Upper lobe of left lung (tissue), 6 donors: ENCODE results near the gene ABLIM3. TPM values are rescaled to one million over a fixed set of nuclear protein-coding genes. Genes with fewer than 3 reads are reported as not detected.

Source experiments
- ATAC-seq, 2 donors: fragments of 200-7000 bp; cut with Tn5 transposase; one replicate each; pipeline ENCODE4 v1.9.1; 2022; ENCODE audit warnings: mild to moderate bottlenecking in 2 of 2, moderate library complexity in 2 of 2; ENCODE audit not compliant: low FRiP score in 2 of 2
- DNase-seq, 2 donors: peaks; one replicate each; pipeline ENCODE4 v3.0.0-alpha.2; 2019 to 2020
- H3K27ac ChIP-seq, 4 donors: fragments of 200-600 bp; sonication (generic); one replicate each; pipeline ENCODE4 v1.5.1; 2016 to 2019
- H3K27me3 ChIP-seq, 4 donors: fragments of 200-600 bp; sonication (generic); one replicate each; pipeline ENCODE4 v1.5.1; 2017 to 2019
- H3K36me3 ChIP-seq, 4 donors: fragments of 200-600 bp; sonication (generic); one replicate each; pipeline ENCODE4 v1.5.1; 2016 to 2019
- H3K4me1 ChIP-seq, 4 donors: fragments of 200-600 bp; sonication (generic); one replicate each; pipeline ENCODE4 v1.5.1; 2018 to 2019
- H3K4me3 ChIP-seq, 4 donors: fragments of 200-600 bp; sonication (generic); one replicate each; pipeline ENCODE4 v1.5.1; 2017 to 2019; ENCODE audit warnings: mild to moderate bottlenecking in 2 of 4, moderate library complexity in 1 of 4
- H3K9me3 ChIP-seq, 4 donors: fragments of 200-600 bp; sonication (generic); one replicate each; pipeline ENCODE4 v1.5.1; 2018 to 2019
- EP300 ChIP-seq, 4 donors: sonication (generic); formaldehyde crosslinking; IDR thresholded peaks; one replicate each; pipeline ENCODE4 v1.5.1; 2017; ENCODE audit warnings: antibody characterized with exemption in 4 of 4, control low read depth in 2 of 4
- POLR2A ChIP-seq, 4 donors: fragments of 450-650 bp; IDR thresholded peaks; one replicate each; pipeline ENCODE4 v1.5.1; 2016 to 2017; ENCODE audit warnings: antibody characterized with exemption in 4 of 4, mild to moderate bottlenecking in 2 of 4
- POLR2AphosphoS5 ChIP-seq, 2 donors: sonication (generic); formaldehyde crosslinking; IDR thresholded peaks; one replicate each; pipeline ENCODE4 v1.5.1; 2017; ENCODE audit warnings: antibody characterized with exemption in 2 of 2
- WGBS, 2 donors: methylation state at CpG; one replicate each; pipeline ENCODE4 v1.1.5; 2017 to 2018; 5-methylcytosine and 5-hydroxymethylcytosine counted together
- total RNA-seq, 6 donors: library from RNA; depleted of rRNA in 4 of 6; stranded (reverse); fragments of >200 nt in 4 of 6; gene quantifications; one replicate each; pipeline versions ENCODE4 v1.1.0 to v1.2.1, GENCODE V29; 2016 to 2021
- TF ChIP-seq, protein P1 (sequence below), 6 experiments: fragments of 450-650 bp in 4 of 6; fragments of 200-600 bp in 2 of 6; sonication (generic) in 2 of 6; IDR thresholded peaks; one replicate each; pipeline ENCODE4 v1.5.1; 2016 to 2019; ENCODE audit warnings: antibody characterized with exemption in 6 of 6
- donor health status: DM: no; HTN: no; CAD: no; lungs with moderate emphysema.
- donor health status: DM: no; HTN: yes; CAD: no; lungs with severe emphysema.

The ABLIM3 gene
- total RNA-seq, 6 donors from 2014 or later = 7.2 to 38.0 (median 21.0) TPM

DNA sequence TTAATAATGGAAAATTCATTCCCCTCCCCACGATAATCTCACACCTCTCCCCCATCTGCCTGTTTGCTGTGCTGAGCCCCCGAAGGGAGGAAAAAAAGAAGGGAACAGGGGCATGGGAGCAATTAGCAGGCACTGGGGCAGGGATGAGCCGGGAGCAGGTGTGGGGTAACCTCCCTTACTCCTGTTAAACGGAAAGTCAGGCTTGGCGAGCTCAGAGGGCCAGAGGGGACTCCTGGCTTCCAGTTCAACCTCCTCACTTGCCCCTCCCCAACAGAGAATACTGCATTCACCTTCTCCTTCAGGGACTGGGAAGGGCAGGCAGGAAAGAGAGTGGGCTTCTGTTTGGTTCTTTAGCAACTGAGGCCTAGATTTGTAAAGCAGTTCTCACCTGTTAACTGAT, 131.9 kb downstream of the ABLIM3 start:
- Histone ChIP-seq H3K27ac (peak overlapping the region; percentile 84 to 89 (median 89)), H3K4me3 (peak overlapping the region in 3 of 4 donors; percentile 62 to 74 (median 73)), H3K9me3 (peaks cover 0 to 8% (median 4%) of the 10 kb centered on the region in 4 donors), H3K27me3 (peaks cover 0 to 5% (median 0%) of the 10 kb centered on the region in 4 donors), H3K4me1 (peaks cover 6 to 33% (median 20%) of the 10 kb centered on the region in 4 donors), H3K36me3 (no peaks in the 10 kb centered on the region)
- no peak for TF ChIP-seq POLR2AphosphoS5 (IDR thresholded peaks at IDR 0.05)
- no peak for TF ChIP-seq POLR2A (IDR thresholded peaks at IDR 0.05)
- TF ChIP-seq, protein P1, sequence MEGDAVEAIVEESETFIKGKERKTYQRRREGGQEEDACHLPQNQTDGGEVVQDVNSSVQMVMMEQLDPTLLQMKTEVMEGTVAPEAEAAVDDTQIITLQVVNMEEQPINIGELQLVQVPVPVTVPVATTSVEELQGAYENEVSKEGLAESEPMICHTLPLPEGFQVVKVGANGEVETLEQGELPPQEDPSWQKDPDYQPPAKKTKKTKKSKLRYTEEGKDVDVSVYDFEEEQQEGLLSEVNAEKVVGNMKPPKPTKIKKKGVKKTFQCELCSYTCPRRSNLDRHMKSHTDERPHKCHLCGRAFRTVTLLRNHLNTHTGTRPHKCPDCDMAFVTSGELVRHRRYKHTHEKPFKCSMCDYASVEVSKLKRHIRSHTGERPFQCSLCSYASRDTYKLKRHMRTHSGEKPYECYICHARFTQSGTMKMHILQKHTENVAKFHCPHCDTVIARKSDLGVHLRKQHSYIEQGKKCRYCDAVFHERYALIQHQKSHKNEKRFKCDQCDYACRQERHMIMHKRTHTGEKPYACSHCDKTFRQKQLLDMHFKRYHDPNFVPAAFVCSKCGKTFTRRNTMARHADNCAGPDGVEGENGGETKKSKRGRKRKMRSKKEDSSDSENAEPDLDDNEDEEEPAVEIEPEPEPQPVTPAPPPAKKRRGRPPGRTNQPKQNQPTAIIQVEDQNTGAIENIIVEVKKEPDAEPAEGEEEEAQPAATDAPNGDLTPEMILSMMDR (IDR thresholded peaks at IDR 0.05) = no peak
- no peak for TF ChIP-seq EP300 (IDR thresholded peaks at IDR 0.05)
- DNase-seq (no peak), ATAC-seq (no peak)
- 56 to 78% methylated on average over 5 of the region's 5 CpGs for WGBS, 2 donors

- Histone ChIP-seq H3K27ac (peak overlapping the region; percentile 84 to 89 (median 89)), H3K36me3 (no peaks in the 10 kb centered on the region)
- no peak for ATAC-seq
Measured at GRCh38 chr5:149273950-149274349, 132.7 kb downstream of the ABLIM3 start.

GRCh38 chr5:149274939-149275338, 133.6 kb downstream of the ABLIM3 start:
- Histone ChIP-seq H3K36me3 (no peaks in the 10 kb centered on the region), H3K27me3 (peaks cover 0 to 5% (median 0%) of the 10 kb centered on the region in 4 donors), H3K9me3 (no peaks in the 10 kb centered on the region), H3K4me3 (no peak overlapping the region), H3K4me1 (peaks cover 17 to 49% (median 31%) of the 10 kb centered on the region in 4 donors), H3K27ac (no peak overlapping the region)
- TF ChIP-seq POLR2A (IDR thresholded peaks at IDR 0.05) (no peak), POLR2AphosphoS5 (IDR thresholded peaks at IDR 0.05) (no peak), EP300 (IDR thresholded peaks at IDR 0.05) (no peak)
- TF ChIP-seq, protein P1 (IDR thresholded peaks at IDR 0.05) = no peak
- ATAC-seq (no peak), DNase-seq (no peak)
- WGBS, 2 donors = 88 to 100% methylated on average over 1 of the region's 1 CpG

More at GRCh38 chr5:149273950-149274349, 132.7 kb downstream of the ABLIM3 start:
- 56 to 66% methylated on average over 3 of the region's 3 CpGs for WGBS, 2 donors
- peaks cover 0 to 1% (median 0%) of the 10 kb centered on the region in 4 donors for H3K9me3 ChIP-seq
- peak overlapping the region in 1 of 4 donors; percentile 73 for H3K4me3 ChIP-seq
- TF ChIP-seq POLR2A (IDR thresholded peaks at IDR 0.05) (no peak), POLR2AphosphoS5 (IDR thresholded peaks at IDR 0.05) (no peak), EP300 (IDR thresholded peaks at IDR 0.05) (no peak)
- TF ChIP-seq, protein P1 (IDR thresholded peaks at IDR 0.05) = no peak
- no peak for DNase-seq
- peaks cover 0 to 5% (median 0%) of the 10 kb centered on the region in 4 donors for H3K27me3 ChIP-seq
- H3K4me1 ChIP-seq = peaks cover 7 to 39% (median 26%) of the 10 kb centered on the region in 4 donors

DNA sequence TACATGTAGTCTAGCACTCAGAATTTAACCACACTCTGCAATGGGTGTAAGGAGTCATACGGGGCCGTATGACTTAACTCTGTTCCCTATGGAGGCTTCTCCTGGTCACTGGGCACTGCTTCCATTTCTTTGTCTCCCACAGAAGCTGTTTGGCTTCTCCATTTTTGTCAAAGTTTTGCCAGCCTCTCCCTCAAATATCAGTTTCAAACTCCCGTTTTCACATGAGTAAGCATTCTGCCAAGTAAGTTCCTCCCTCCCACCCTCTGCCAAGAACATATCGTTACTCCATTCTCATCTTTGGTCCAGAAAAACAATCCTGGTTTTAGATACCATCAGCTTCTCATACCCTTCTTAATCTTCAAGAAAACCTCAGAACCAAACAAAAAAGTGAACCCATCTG, 136.5 kb downstream of the ABLIM3 start:
- 50 to 61% methylated on average over 4 of the region's 4 CpGs for WGBS, 2 donors
- Histone ChIP-seq H3K27me3 (no peaks in the 10 kb centered on the region), H3K4me1 (peaks cover 11 to 34% (median 27%) of the 10 kb centered on the region in 4 donors), H3K9me3 (no peaks in the 10 kb centered on the region), H3K27ac (peak overlapping the region in 2 of 4 donors; percentile 31 to 57), H3K36me3 (no peaks in the 10 kb centered on the region), H3K4me3 (no peak overlapping the region)
- peak in 1 of 2 donors; percentile 51 for ATAC-seq
- DNase-seq = no peak
- TF ChIP-seq EP300 (IDR thresholded peaks at IDR 0.05) = no peak
- no peak for TF ChIP-seq POLR2A (IDR thresholded peaks at IDR 0.05)
- TF ChIP-seq, protein P1 (IDR thresholded peaks at IDR 0.05) = no peak
- TF ChIP-seq POLR2AphosphoS5 (IDR thresholded peaks at IDR 0.05) = no peak
